K562 (cell line): ENCODE data around the gene POLRMT. TPM values are rescaled to one million over a fixed set of nuclear protein-coding genes. Genes with fewer than 3 reads are reported as not detected.

Source experiments
- ATAC-seq: fragments of 200-7000 bp; cut with Tn5 transposase; 3 replicates; pipeline ENCODE4 v1.9.1; 2020; ENCODE audit warnings: moderate library complexity
- BruUV-seq: library from RNA; stranded (reverse); fragments of 400-500 nt; replicated peaks from 2 replicates; lab custom pipeline; 2021; lab: Mats Ljungman, UMichigan
- CTCF ChIA-PET: fragments of 300-600 bp; formaldehyde crosslinking; extraction: SDS; loops from one replicate; lab custom pipeline; 2021; ENCODE audit warnings: low intra/inter-chr PET ratio; lab: Yijun Ruan, JAX
- POLR2A ChIA-PET: fragments of 300-600, 350-650 bp; sonication (Branson Sonifier 250); formaldehyde crosslinking; extraction: SDS; loops from one replicate; lab custom pipeline; 2021; ENCODE audit warnings: antibody characterized with exemption, inconsistent platforms; lab: Yijun Ruan, JAX
- DNase-seq, 4 experiments: peaks; one replicate each; pipeline versions ENCODE4 v3.0.0 to v3.0.0-alpha.2; 2011 to 2018; ENCODE audit warnings: low spot score in 3 of 4, mixed read lengths in 3 of 4; ENCODE audit errors: extremely low read depth in 1 of 4
- FAIRE-seq: peaks from 2 replicates; lab custom pipeline; 2011; peaks lifted over from hg19 to GRCh38; lab: Jason Lieb, UNC
- H2AFZ ChIP-seq: 2 replicates; pipeline ENCODE4 v1.6.0; 2011; ENCODE audit warnings: low read depth, low read length, control low read depth, inconsistent platforms
- H3K27ac ChIP-seq: fragments of 200-600 bp; 3 replicates; pipeline ENCODE4 v1.8.0; 2011; ENCODE audit warnings: low read depth, mild to moderate bottlenecking, control low read depth, inconsistent platforms, low read length, moderate library complexity, mixed read lengths; ENCODE audit errors: extremely low read depth
- H3K27me3 ChIP-seq, 2 experiments: fragments of 300-600 bp in 1 of 2; 2 replicates in 1 of 2; 3 replicates in 1 of 2; pipeline versions ENCODE4 v1.6.0 to v1.8.0; 2011; ENCODE audit warnings: inconsistent platforms in 2 of 2, low read length in 2 of 2, mild to moderate bottlenecking in 1 of 2, mixed read lengths in 1 of 2, moderate library complexity in 1 of 2; ENCODE audit not compliant: control insufficient read depth in 2 of 2, insufficient read depth in 2 of 2
- H3K36me3 ChIP-seq: fragments of 300-600 bp; 3 replicates; pipeline ENCODE4 v1.8.0; 2011; ENCODE audit warnings: mild to moderate bottlenecking, low read length, inconsistent platforms; ENCODE audit not compliant: control insufficient read depth, insufficient read depth
- H3K4me1 ChIP-seq, 2 experiments: fragments of 200-600 bp in 1 of 2; replicated peaks in 1 of 2; 2 replicates in 1 of 2; 3 replicates in 1 of 2; pipeline versions ENCODE4 v1.5.1 to v1.8.0; 2011; ENCODE audit warnings: inconsistent platforms in 2 of 2, low read length in 2 of 2, mild to moderate bottlenecking in 1 of 2, mixed read lengths in 1 of 2, moderate library complexity in 1 of 2; ENCODE audit not compliant: control insufficient read depth in 2 of 2, insufficient read depth in 2 of 2
- H3K4me2 ChIP-seq: 2 replicates; pipeline ENCODE4 v1.6.1; 2011; ENCODE audit warnings: low read length, control low read depth, inconsistent platforms, mixed read lengths; ENCODE audit not compliant: insufficient read depth
- H3K4me3 ChIP-seq: fragments of 200-600 bp; sonication (generic), shearing (Covaris generic); 2 replicates; pipeline ENCODE4 v1.5.1; 2016; ENCODE audit warnings: control low read depth, inconsistent platforms
- H3K79me2 ChIP-seq: fragments of 200-600 bp; 3 replicates; pipeline ENCODE4 v1.8.0; 2011; ENCODE audit warnings: low read length, inconsistent platforms; ENCODE audit not compliant: control insufficient read depth, insufficient read depth
- H3K9ac ChIP-seq, 2 experiments: 2 replicates each; pipeline versions ENCODE4 v1.6.0 to v1.6.1; 2011; ENCODE audit warnings: low read depth in 2 of 2, low read length in 2 of 2, control low read depth in 1 of 2, inconsistent platforms in 1 of 2, mild to moderate bottlenecking in 1 of 2, mixed read lengths in 1 of 2; ENCODE audit not compliant: insufficient read depth in 1 of 2
- H3K9me1 ChIP-seq: one replicate; pipeline ENCODE4 v1.6.0; 2011; ENCODE audit warnings: inconsistent platforms, mild to moderate bottlenecking, low read length, moderate library complexity; ENCODE audit not compliant: control insufficient read depth, insufficient read depth
- H3K9me3 ChIP-seq: replicated peaks from 2 replicates; pipeline ENCODE4 v1.5.1; 2011; ENCODE audit warnings: low read depth, low read length, inconsistent platforms; ENCODE audit not compliant: control insufficient read depth, insufficient read depth
- H4K20me1 ChIP-seq: replicated peaks from 2 replicates; pipeline ENCODE4 v1.6.1; 2011; ENCODE audit warnings: low read length, inconsistent platforms, mixed read lengths; ENCODE audit not compliant: control insufficient read depth, insufficient read depth
- ZBTB33 ChIP-seq: sonication (generic); formaldehyde crosslinking; IDR thresholded peaks from 2 replicates; pipeline ENCODE4 v1.8.1; 2023; ENCODE audit warnings: mild to moderate bottlenecking, missing genetic modification reagents
- WGBS: fragments of 100-300 bp; shearing (Covaris generic); methylation state at CpG from one replicate; pipeline ENCODE4 v1.1.6; 2016; ENCODE audit warnings: low coverage, mixed read lengths; ENCODE audit not compliant: insufficient coverage; ENCODE audit errors: missing lambda C conversion rate; 5-methylcytosine and 5-hydroxymethylcytosine counted together
- in situ Hi-C: fragments of 300-500 bp; cut with MboI; formaldehyde crosslinking; loops from 4 replicates; pipeline ENCODE4 v1.15.0; 2018; ENCODE audit warnings: inconsistent platforms, mixed read lengths
- intact Hi-C: fragments of 100-400 bp; cut with micrococcal nuclease; formaldehyde crosslinking; loops from 2 replicates; pipeline ENCODE4 v1.14.2; 2022
- polyA plus RNA-seq, 8 experiments: library from polyadenylated mRNA; depleted of rRNA in 4 of 8; stranded (reverse) in 5 of 8; unstranded in 3 of 8; fragments of >200 nt; fragmentation: Nextera tagmentation in 2 of 8; fragmentation: Illumina TruSeq in 1 of 8; extraction: Ambion mirVana in 2 of 8; extraction: Trizol in 1 of 8; gene quantifications; 2 replicates each; pipeline versions ENCODE4 v1.2.1 to v1.2.3, GENCODE V29; 2011 to 2014; ENCODE audit warnings: inconsistent platforms in 1 of 8, missing spikeins in 1 of 8
- total RNA-seq, 7 experiments: library from RNA; depleted of rRNA in 6 of 7; stranded (reverse); fragments of >200 nt in 6 of 7; fragmentation: Illumina TruSeq in 2 of 7; extraction: Trizol in 2 of 7; gene quantifications; 2 replicates each; pipeline versions ENCODE4 v1.2.1 to v1.2.3, GENCODE V29; 2011 to 2021; ENCODE audit warnings: low replicate concordance in 1 of 7
- TF ChIP-seq, protein P1 (sequence below), 3 experiments: fragments of 200-800 bp in 1 of 3; sonication (Bioruptor generic) in 1 of 3; sonication (generic) in 1 of 3; formaldehyde crosslinking in 1 of 3; IDR thresholded peaks; 2 replicates each; pipeline versions ENCODE4 v1.6.1 to v1.8.0; 2016 to 2022; ENCODE audit warnings: mild to moderate bottlenecking in 2 of 3, missing compliant biosample characterization in 2 of 3, missing genetic modification characterization in 2 of 3, missing genetic modification reagents in 1 of 3

Gene POLRMT
- total and polyA plus RNA-seq, 9 of the 15 experiments (the other 6 are each of a cell fraction or from before 2014, with no cell fraction given): 30.3 to 144 (median 68.0) TPM

DNA sequence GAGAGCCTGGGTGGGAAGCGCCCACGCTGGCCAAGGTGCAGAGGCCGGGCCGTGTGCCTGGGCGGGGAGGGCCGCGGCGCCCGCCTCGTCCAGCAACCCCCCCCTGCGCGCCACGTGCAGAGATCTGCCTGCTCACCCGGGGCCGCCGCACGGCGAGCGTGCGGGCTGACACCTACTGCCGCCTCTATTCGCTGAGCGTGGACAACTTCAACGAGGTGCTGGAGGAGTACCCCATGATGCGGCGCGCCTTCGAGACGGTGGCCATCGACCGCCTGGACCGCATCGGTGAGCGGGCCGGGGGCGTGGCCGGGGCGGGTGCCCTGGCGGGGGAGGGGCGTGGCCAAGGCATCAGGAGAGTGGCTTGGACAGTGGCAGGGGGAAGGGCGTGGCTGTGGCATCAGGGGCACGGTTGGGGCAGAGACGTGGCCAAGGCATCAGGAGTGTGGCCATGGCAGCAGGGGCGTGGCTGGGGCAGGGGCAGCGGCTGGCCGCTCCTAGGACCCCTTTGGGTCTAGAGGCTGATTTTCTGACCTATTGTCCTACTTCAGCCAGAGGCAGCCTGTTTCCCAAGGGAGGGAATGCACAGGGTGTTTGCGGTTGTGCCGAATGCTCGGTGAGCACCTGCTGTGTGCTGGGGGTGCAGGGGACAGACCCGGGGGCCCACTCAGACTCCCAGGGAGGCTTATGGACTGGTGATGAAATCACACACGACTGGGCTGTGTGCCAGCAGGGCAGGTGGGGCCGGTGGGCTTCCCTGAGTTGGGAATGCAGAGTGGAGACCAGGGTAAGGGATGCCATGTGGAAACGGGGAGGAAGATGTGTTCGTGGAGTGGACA lies 19.4 kb downstream of the POLRMT start:
- no TSS peak for BruUV-seq
- TF ChIP-seq ZBTB33 (CRISPR knock-in tag): peak; percentile 82; the same call in 1 of the 2 replicates
- TF ChIP-seq, protein P1, sequence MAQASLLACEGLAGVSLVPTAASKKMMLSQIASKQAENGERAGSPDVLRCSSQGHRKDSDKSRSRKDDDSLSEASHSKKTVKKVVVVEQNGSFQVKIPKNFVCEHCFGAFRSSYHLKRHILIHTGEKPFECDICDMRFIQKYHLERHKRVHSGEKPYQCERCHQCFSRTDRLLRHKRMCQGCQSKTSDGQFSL (CRISPR knock-in tag; IDR thresholded peaks at IDR 0.05): no peak
- TF ChIP-seq, protein P1 (tag; IDR thresholded peaks at IDR 0.05): no peak
- TF ChIP-seq, all 486 proteins: peak for 1
- Histone ChIP-seq H3K9me1 (no peaks in the 10 kb centered on the region), H3K27ac (no peak overlapping the region), H3K79me2 (no peaks in the 10 kb centered on the region), H3K4me2 (no peak overlapping the region), H3K36me3 (peaks cover 48% of the 10 kb centered on the region; the same call in 2 of the 3 replicates), H3K27me3 (no peaks in the 10 kb centered on the region), H4K20me1 (no peaks in the 10 kb centered on the region), H3K9me3 (no peaks in the 10 kb centered on the region), H3K4me3 (no peak overlapping the region), H3K4me1 (peaks cover 17 to 40% of the 10 kb centered on the region in 2 experiments), H2AFZ (no peak overlapping the region), H3K9ac (no peak overlapping the region)
- no peak for ATAC-seq
- CTCF ChIA-PET: no interaction called here
- intact Hi-C loops (no loop called here), in situ Hi-C loops (no loop called here)
- POLR2A ChIA-PET: interaction anchor here (0.6 kb wide), 1 partner anchor 81 kb away, joined by 3 read pairs; no protein-coding TSS in a partner anchor
- FAIRE-seq: no peak
- 89% methylated on average over 32 of the region's 54 CpGs for WGBS
- no peak for DNase-seq
